Measurements from ENCODE around the gene PAPPA. TPM values are rescaled to one million over a fixed set of nuclear protein-coding genes. Genes with fewer than 3 reads are reported as not detected.
A peak's percentile ranks its signal among the peaks of the same experiment; 100 is the strongest.

The PAPPA gene
- total RNA-seq, 1 donor from 2014 or later: 2.9 TPM

- H3K4me1 ChIP-seq: no peaks in the 10 kb centered on the region
- H3K36me3 ChIP-seq: no peaks in the 10 kb centered on the region
- intact Hi-C loops (cut with DNase I): no loop called here
- H3K27me3 ChIP-seq: peaks cover 15% of the 10 kb centered on the region
- TF ChIP-seq CTCF (IDR thresholded peaks at IDR 0.05): no peak
- H3K27ac ChIP-seq: peak overlapping the region; percentile 65
- peak overlapping the region; percentile 54 for H3K4me3 ChIP-seq
- H3K9me3 ChIP-seq: no peaks in the 10 kb centered on the region
- ATAC-seq: peak; percentile 34
- DNase-seq: peak; percentile 66
Observed at GRCh38 chr9:116156621-116157314, 3.2 kb downstream of the PAPPA start.

- intact Hi-C loops (cut with DNase I): no loop called here
- Histone ChIP-seq H3K27ac (peak overlapping the region; percentile 65), H3K36me3 (no peaks in the 10 kb centered on the region), H3K27me3 (peaks cover 15% of the 10 kb centered on the region), H3K4me1 (no peaks in the 10 kb centered on the region), H3K4me3 (no peak overlapping the region), H3K9me3 (no peaks in the 10 kb centered on the region)
- DNase-seq (no peak), ATAC-seq (no peak)
- TF ChIP-seq CTCF (IDR thresholded peaks at IDR 0.05): no peak
Observed at GRCh38 chr9:116157436-116158138, 4.0 kb downstream of the PAPPA start.

GRCh38 chr9:116160676-116161571, 7.3 kb downstream of the PAPPA start:
- intact Hi-C loops (cut with DNase I): no loop called here
- no peaks in the 10 kb centered on the region for H3K36me3 ChIP-seq
- DNase-seq (no peak), ATAC-seq (no peak)
- H3K9me3 ChIP-seq: no peaks in the 10 kb centered on the region
- no peak for TF ChIP-seq CTCF (IDR thresholded peaks at IDR 0.05)
- H3K4me1 ChIP-seq: no peaks in the 10 kb centered on the region
- H3K27ac ChIP-seq: no peak overlapping the region
- H3K4me3 ChIP-seq: no peak overlapping the region
- peaks cover 6% of the 10 kb centered on the region for H3K27me3 ChIP-seq

- no peaks in the 10 kb centered on the region for H3K9me3 ChIP-seq
- intact Hi-C loops (cut with DNase I): no loop called here
- H3K27ac ChIP-seq: no peak overlapping the region
- no peak for TF ChIP-seq CTCF (IDR thresholded peaks at IDR 0.05)
- H3K36me3 ChIP-seq: no peaks in the 10 kb centered on the region
- no peak overlapping the region for H3K4me3 ChIP-seq
- H3K4me1 ChIP-seq: no peaks in the 10 kb centered on the region
- no peak for DNase-seq
- no peak for ATAC-seq
- no peaks in the 10 kb centered on the region for H3K27me3 ChIP-seq
Observed at GRCh38 chr9:116162241-116162781, 8.7 kb downstream of the PAPPA start.

DNA sequence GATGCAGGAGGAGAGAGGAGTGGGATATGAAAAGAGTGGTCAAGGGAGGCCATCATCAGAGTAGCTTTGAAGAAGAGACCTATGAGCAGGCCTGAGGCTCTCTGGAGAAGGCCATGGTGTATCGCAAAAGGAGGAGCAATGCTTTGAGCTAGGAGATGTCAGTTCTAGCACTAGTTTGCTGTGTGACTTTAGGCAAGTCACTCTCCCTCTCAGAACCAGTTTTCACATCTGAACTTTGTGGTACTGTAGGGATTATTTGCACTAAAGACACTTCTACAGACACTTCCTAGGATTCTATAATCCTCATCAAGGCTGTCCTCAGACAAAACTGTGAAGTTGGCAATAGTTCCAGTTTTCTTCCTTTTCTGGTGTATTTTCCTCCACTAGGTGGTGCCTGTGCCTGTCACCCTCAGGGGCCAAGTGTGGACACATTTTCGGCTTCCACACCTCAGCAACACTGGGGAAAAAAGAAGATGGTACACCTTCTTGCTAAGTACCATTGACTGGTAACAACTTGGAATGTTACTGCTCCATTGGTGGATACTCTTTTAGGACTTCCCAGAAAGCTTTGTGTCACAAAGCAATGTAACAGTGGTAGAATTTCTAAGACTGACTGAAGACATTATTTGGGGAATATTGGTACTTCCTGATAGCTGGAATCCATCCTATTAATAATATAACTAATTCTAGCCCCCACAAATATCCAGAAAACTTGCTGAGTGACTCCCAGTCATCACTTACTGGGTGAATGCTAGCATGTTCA, 9.9 kb downstream of the PAPPA start:
- intact Hi-C loops (cut with DNase I): no loop called here
- H3K9me3 ChIP-seq: no peaks in the 10 kb centered on the region
- no peaks in the 10 kb centered on the region for H3K27me3 ChIP-seq
- DNase-seq (no peak), ATAC-seq (peak; percentile 40)
- no peak overlapping the region for H3K4me3 ChIP-seq
- no peaks in the 10 kb centered on the region for H3K36me3 ChIP-seq
- no peaks in the 10 kb centered on the region for H3K4me1 ChIP-seq
- H3K27ac ChIP-seq: no peak overlapping the region
- peak; percentile 33 for TF ChIP-seq CTCF (IDR thresholded peaks at IDR 0.05)

Data from upper lobe of right lung (tissue), 1 donor.